ENCODE measurements around the gene JAK3. TPM values are rescaled to one million over a fixed set of nuclear protein-coding genes. Genes with fewer than 3 reads are reported as not detected.
A peak's percentile ranks its signal among the peaks of the same experiment; 100 is the strongest.

The JAK3 gene
- total and polyA plus RNA-seq, 2 of the 13 experiments (the other 11 are each of a cell fraction or from before 2014, with no cell fraction given) = 3.4 to 18.6 TPM

GRCh38 chr19:17847538-17848366 lies at the start of gene JAK3 (continued):
- TF ChIP-seq ATF7 (IDR thresholded peaks at IDR 0.05) (no peak), ATF7 (CRISPR knock-in tag; IDR thresholded peaks at IDR 0.05) (peak; percentile 55; the same call in 1 of the 2 replicates), KAT8 (CRISPR knock-in tag; IDR thresholded peaks at IDR 0.05) (peak; percentile 65), FOXA3 (CRISPR knock-in tag; IDR thresholded peaks at IDR 0.05) (0 out of 2 replicates have a peak, but pooled peaks have one; percentile 8), ZNF780A (CRISPR knock-in tag; IDR thresholded peaks at IDR 0.05) (no peak), NFKBIZ (CRISPR knock-in tag; IDR thresholded peaks at IDR 0.05) (no peak), ZNF652 (CRISPR knock-in tag; IDR thresholded peaks at IDR 0.05; ENCODE audit: borderline replicate concordance, low read depth) (no peak), ZNF619 (CRISPR knock-in tag; IDR thresholded peaks at IDR 0.05) (no peak)

- H3K4me1 ChIP-seq (ENCODE audit: insufficient read depth, low read length) = no peaks in the 10 kb centered on the region
- H4K20me1 ChIP-seq (ENCODE audit: insufficient read depth, low read length) = no peaks in the 10 kb centered on the region
- intact Hi-C loops (cut with micrococcal nuclease; ENCODE audit: unreplicated experiment) (no loop called here), in situ Hi-C loops (cut with HindIII; ENCODE audit: extremely low pct_ligation_motif_present, low pct_unique_long_range_greater_than_20kb) (no loop called here)
- DNase-seq (ENCODE audit: low spot score) (no peak), FAIRE-seq (no peak), ATAC-seq (no peak)
- 14% methylated on average over 8 of the region's 9 CpGs for WGBS (ENCODE audit: low lambda C conversion rate)
- ChIA-PET POLR2A (interaction anchor here (0.7 kb wide), 1 partner anchor 218 kb away, joined by 4 read pairs; no protein-coding TSS in a partner anchor), CTCF (ENCODE audit: low intra/inter-chr PET ratio, low total read pairs) (no interaction called here)
- H3K4me3 ChIP-seq (replicated peaks in 1 of 3; ENCODE audit: insufficient read depth in 1 of 3, low read depth in 2 of 3, low read length in 3 of 3) = no peak overlapping the region
- H3K4me2 ChIP-seq (ENCODE audit: low read depth, low read length) = no peak overlapping the region
- BruUV-seq (replicated peaks) = no TSS peak
- peaks cover 0 to 3% of the 10 kb centered on the region in 2 experiments; a peak in 3 of 5 replicates for H3K27me3 ChIP-seq (ENCODE audit: control insufficient read depth in 1 of 2, insufficient read depth in 2 of 2, low read length in 2 of 2)
- H3K9me3 ChIP-seq (ENCODE audit: low read length) = no peaks in the 10 kb centered on the region
- H2AFZ ChIP-seq (ENCODE audit: low read length) = no peak overlapping the region
- H3K27ac ChIP-seq (ENCODE audit: extremely low read length, insufficient read depth, low read length) = no peak overlapping the region
- no peak overlapping the region for H3K9ac ChIP-seq (ENCODE audit: insufficient read depth, low read depth, low read length)
- no peaks in the 10 kb centered on the region for H3K36me3 ChIP-seq (replicated peaks in 1 of 2; ENCODE audit: control insufficient read depth in 1 of 2, insufficient read depth in 2 of 2, low read length in 2 of 2)
- H3K79me2 ChIP-seq (ENCODE audit: insufficient read depth, low read length) = no peaks in the 10 kb centered on the region
- TF ChIP-seq ZNF407 (CRISPR knock-in tag; IDR thresholded peaks at IDR 0.05; ENCODE audit: not compliant biosample characterization) (no peak), YEATS4 (CRISPR knock-in tag; IDR thresholded peaks at IDR 0.05; ENCODE audit: borderline replicate concordance) (no peak), KDM4B (CRISPR knock-in tag; IDR thresholded peaks at IDR 0.05) (no peak)
- TF ChIP-seq, protein P1, sequence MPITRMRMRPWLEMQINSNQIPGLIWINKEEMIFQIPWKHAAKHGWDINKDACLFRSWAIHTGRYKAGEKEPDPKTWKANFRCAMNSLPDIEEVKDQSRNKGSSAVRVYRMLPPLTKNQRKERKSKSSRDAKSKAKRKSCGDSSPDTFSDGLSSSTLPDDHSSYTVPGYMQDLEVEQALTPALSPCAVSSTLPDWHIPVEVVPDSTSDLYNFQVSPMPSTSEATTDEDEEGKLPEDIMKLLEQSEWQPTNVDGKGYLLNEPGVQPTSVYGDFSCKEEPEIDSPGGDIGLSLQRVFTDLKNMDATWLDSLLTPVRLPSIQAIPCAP (CRISPR knock-in tag; IDR thresholded peaks at IDR 0.05; ENCODE audit: low read depth) = no peak
These were observed 46.0 kb upstream of the JAK3 start for GRCh38 chr19:17893766-17894165.
